GM19372 (cell line): Measurements from ENCODE around the gene C2orf81.

Experiments
- ATAC-seq: cut with Tn5 transposase; IDR thresholded peaks from one replicate; pipeline ENCODE4 v1.9.1; 2021; ENCODE audit warnings: mild to moderate bottlenecking, low read depth, moderate library complexity; ENCODE audit not compliant: unreplicated experiment

The C2orf81 gene

GRCh38 chr2:74364533-74365505 is 56.6 kb downstream of the C2orf81 start:
- no peak for ATAC-seq
